ENCODE data around the gene UGCG.

GRCh38 chr9:111854799-111855198 lies 41.8 kb upstream of the UGCG start:
- TF ChIP-seq CTCF (IDR thresholded peaks at IDR 0.05 in 2 of 3, conservative IDR thresholded peaks at IDR 0.05 in 1 of 3; ENCODE audit: borderline replicate concordance in 1 of 3, insufficient read depth in 1 of 3, low read depth in 2 of 3, low read length in 2 of 3) (no peak), SP1 (IDR thresholded peaks at IDR 0.05; ENCODE audit: low read depth) (no peak), MAX (IDR thresholded peaks at IDR 0.05) (no peak), EZH2 (IDR thresholded peaks at IDR 0.05) (no peak)
